SJSA1 (cell line): ENCODE data around the gene BAIAP2L1. TPM values are rescaled to one million over a fixed set of nuclear protein-coding genes. Genes with fewer than 3 reads are reported as not detected.
"Not testable (repeated sequence)": the region's sequence is repeated elsewhere in the genome, so short reads cannot be mapped to it uniquely, and the experiment has no call there.

Experiments
- DNase-seq, 2 experiments: peaks; one replicate each; pipeline ENCODE4 v3.0.0-alpha.2; 2015 to 2020; ENCODE audit warnings: low spot score in 2 of 2, low read depth in 1 of 2
- H3K27ac ChIP-seq: fragments of 250-450 bp; sonication (Bioruptor Pico); 2 replicates; pipeline ENCODE4 v1.5.1; 2020; ENCODE audit warnings: mild to moderate bottlenecking, moderate library complexity
- H3K27me3 ChIP-seq: fragments of 250-450 bp; sonication (Bioruptor Pico); replicated peaks from 2 replicates; pipeline ENCODE4 v1.5.1; 2020; ENCODE audit warnings: mild to moderate bottlenecking, moderate library complexity
- H3K36me3 ChIP-seq: fragments of 250-450 bp; sonication (Bioruptor Pico); 2 replicates; pipeline ENCODE4 v1.5.1; 2020; ENCODE audit warnings: mild to moderate bottlenecking
- H3K4me1 ChIP-seq: fragments of 250-450 bp; sonication (Bioruptor Pico); replicated peaks from 2 replicates; pipeline ENCODE4 v1.6.1; 2021; ENCODE audit warnings: mild to moderate bottlenecking
- H3K4me3 ChIP-seq: fragments of 250-450 bp; sonication (Bioruptor Pico); 2 replicates; pipeline ENCODE4 v1.5.1; 2020; ENCODE audit warnings: mild to moderate bottlenecking
- H3K9me3 ChIP-seq: fragments of 250-450 bp; sonication (Bioruptor Pico); replicated peaks from 2 replicates; pipeline ENCODE4 v1.5.1; 2020; ENCODE audit warnings: mild to moderate bottlenecking
- total RNA-seq: library from RNA; depleted of rRNA; stranded (reverse); fragments of >200 nt; shearing (Covaris generic); gene quantifications from 2 replicates; pipeline ENCODE4 v1.2.3, GENCODE V29; 2014

BAIAP2L1 gene
- total RNA-seq, 1 experiment from 2014 or later: 15.9 TPM

GRCh38 chr7:98315994-98316527, 84.8 kb downstream of the BAIAP2L1 start:
- not testable (repeated sequence) for H3K27ac ChIP-seq, H3K9me3 ChIP-seq, DNase-seq, H3K4me3 ChIP-seq, H3K4me1 ChIP-seq, H3K27me3 ChIP-seq
- peaks cover 16% of the 10 kb centered on the region for H3K36me3 ChIP-seq

- no peak for DNase-seq
- Histone ChIP-seq H3K27me3 (no peaks in the 10 kb centered on the region), H3K4me3 (no peak overlapping the region), H3K27ac (no peak overlapping the region), H3K9me3 (no peaks in the 10 kb centered on the region), H3K36me3 (peaks cover 20% of the 10 kb centered on the region), H3K4me1 (no peaks in the 10 kb centered on the region)
These were observed 85.4 kb downstream of the BAIAP2L1 start for GRCh38 chr7:98315318-98315993.

DNA sequence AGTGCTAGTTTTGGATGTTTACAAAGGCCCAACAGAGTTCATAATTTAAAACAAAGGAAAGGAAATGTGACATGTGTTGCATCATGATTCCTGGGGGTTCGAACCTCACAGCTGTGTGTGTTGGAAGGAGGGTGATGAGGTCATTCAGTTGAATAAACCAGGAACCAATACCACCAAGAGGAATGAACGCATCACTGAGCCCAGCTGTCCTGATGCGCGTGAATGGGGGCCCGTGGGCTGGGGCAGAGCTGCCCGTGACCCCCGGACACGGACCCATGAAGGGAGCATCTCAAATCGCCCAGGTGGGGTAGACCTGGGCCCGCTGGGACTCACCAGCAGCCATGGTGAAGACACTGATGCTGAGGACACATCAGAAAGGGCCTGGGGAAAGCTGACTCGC, 86.4 kb downstream of the BAIAP2L1 start:
- H3K27ac ChIP-seq: no peak overlapping the region
- H3K4me1 ChIP-seq: no peaks in the 10 kb centered on the region
- H3K27me3 ChIP-seq: no peaks in the 10 kb centered on the region
- no peak for DNase-seq
- H3K4me3 ChIP-seq: no peak overlapping the region
- peaks cover 24% of the 10 kb centered on the region for H3K36me3 ChIP-seq
- no peaks in the 10 kb centered on the region for H3K9me3 ChIP-seq

GRCh38 chr7:98312201-98312600, 88.7 kb downstream of the BAIAP2L1 start:
- DNase-seq: no peak
- no peak overlapping the region for H3K4me3 ChIP-seq
- H3K4me1 ChIP-seq: no peaks in the 10 kb centered on the region
- no peaks in the 10 kb centered on the region for H3K27me3 ChIP-seq
- peaks cover 27% of the 10 kb centered on the region for H3K36me3 ChIP-seq
- H3K27ac ChIP-seq: no peak overlapping the region
- H3K9me3 ChIP-seq: no peaks in the 10 kb centered on the region

- no peak for DNase-seq
- Histone ChIP-seq H3K27ac (no peak overlapping the region), H3K27me3 (no peaks in the 10 kb centered on the region), H3K4me1 (no peaks in the 10 kb centered on the region), H3K4me3 (no peak overlapping the region), H3K36me3 (peaks cover 26% of the 10 kb centered on the region), H3K9me3 (no peaks in the 10 kb centered on the region)
These were observed 91.3 kb downstream of the BAIAP2L1 start for GRCh38 chr7:98309566-98309965.

DNA sequence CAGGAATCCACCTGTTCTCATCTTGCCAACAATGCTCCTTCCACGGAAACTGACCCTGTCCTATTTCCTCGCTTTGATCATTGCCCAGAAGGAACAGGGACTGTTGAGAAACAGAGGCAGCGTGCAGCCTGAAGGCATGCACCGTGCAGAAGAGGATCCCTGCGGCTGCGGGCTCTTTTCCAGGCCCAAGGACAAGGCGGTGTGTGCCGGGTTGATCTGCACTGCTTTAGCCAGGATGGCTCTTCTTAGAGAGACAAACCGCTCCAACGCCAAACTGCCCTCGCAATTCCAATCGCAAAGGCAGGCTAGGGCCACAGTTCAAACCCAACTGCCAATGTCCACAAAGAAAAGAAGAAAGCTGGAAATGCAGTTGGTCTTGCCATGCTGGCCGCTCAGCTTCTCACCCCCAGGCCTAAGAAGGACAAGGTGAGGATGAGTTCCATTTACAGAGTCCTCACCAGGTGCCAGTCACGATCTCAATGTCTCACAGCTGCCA, 92.9 kb downstream of the BAIAP2L1 start:
- no peaks in the 10 kb centered on the region for H3K27me3 ChIP-seq
- H3K27ac ChIP-seq: no peak overlapping the region
- H3K9me3 ChIP-seq: no peaks in the 10 kb centered on the region
- peaks cover 32% of the 10 kb centered on the region for H3K36me3 ChIP-seq
- no peaks in the 10 kb centered on the region for H3K4me1 ChIP-seq
- no peak for DNase-seq
- no peak overlapping the region for H3K4me3 ChIP-seq

- Histone ChIP-seq H3K27ac (no peak overlapping the region), H3K4me3 (no peak overlapping the region), H3K9me3 (no peaks in the 10 kb centered on the region), H3K36me3 (peaks cover 36% of the 10 kb centered on the region), H3K4me1 (no peaks in the 10 kb centered on the region), H3K27me3 (no peaks in the 10 kb centered on the region)
- DNase-seq: no peak
These were observed 94.8 kb downstream of the BAIAP2L1 start for GRCh38 chr7:98305951-98306535.

- no peaks in the 10 kb centered on the region for H3K9me3 ChIP-seq
- DNase-seq: no peak
- H3K36me3 ChIP-seq: peaks cover 26% of the 10 kb centered on the region
- no peaks in the 10 kb centered on the region for H3K27me3 ChIP-seq
- no peak overlapping the region for H3K27ac ChIP-seq
- no peaks in the 10 kb centered on the region for H3K4me1 ChIP-seq
- no peak overlapping the region for H3K4me3 ChIP-seq
These were observed 97.0 kb downstream of the BAIAP2L1 start for GRCh38 chr7:98303906-98304305.

DNA sequence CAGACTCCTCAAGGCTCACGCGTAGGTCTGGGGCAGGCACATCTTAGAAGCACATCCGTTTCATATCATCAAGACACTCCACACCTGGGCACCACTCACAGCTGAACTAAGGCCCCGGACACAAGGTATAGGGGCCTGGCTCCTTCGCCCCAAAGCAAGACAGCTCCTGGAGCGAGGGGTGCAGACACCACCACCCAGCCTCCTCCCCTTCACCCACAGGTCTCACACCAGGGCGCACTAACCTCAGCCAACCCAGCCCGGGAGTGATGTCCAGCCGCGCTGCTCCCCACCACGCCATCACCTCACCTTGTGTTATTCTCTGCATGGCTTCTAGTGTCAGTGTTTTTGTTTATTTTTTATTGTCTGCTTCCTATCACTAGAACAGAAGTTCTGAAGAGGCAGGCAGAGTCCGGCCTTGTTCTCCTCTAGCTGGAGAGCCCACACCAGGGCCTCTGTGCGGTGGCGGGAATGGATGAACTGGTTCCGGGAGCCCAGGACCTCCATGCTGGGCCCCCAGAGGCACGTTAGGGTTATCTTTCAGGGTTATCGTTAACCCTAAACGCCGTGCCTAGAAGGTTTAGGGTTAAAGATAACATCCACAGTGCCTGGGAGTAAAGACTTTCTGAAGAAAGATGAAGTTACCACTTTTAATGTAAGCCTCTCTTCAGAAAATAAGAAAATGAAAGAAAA, 97.6 kb downstream of the BAIAP2L1 start:
- DNase-seq: no peak
- no peaks in the 10 kb centered on the region for H3K9me3 ChIP-seq
- H3K4me3 ChIP-seq: no peak overlapping the region
- peaks cover 26% of the 10 kb centered on the region for H3K36me3 ChIP-seq
- no peak overlapping the region for H3K27ac ChIP-seq
- H3K27me3 ChIP-seq: no peaks in the 10 kb centered on the region
- no peaks in the 10 kb centered on the region for H3K4me1 ChIP-seq

- no peaks in the 10 kb centered on the region for H3K27me3 ChIP-seq
- H3K36me3 ChIP-seq: peaks cover 26% of the 10 kb centered on the region
- H3K4me1 ChIP-seq: no peaks in the 10 kb centered on the region
- H3K27ac ChIP-seq: no peak overlapping the region
- H3K4me3 ChIP-seq: no peak overlapping the region
- no peak for DNase-seq
- no peaks in the 10 kb centered on the region for H3K9me3 ChIP-seq
These were observed 99.0 kb downstream of the BAIAP2L1 start for GRCh38 chr7:98301693-98302470.

GRCh38 chr7:98300595-98301372, 100.1 kb downstream of the BAIAP2L1 start:
- Histone ChIP-seq H3K4me3 (no peak overlapping the region), H3K36me3 (peaks cover 19% of the 10 kb centered on the region), H3K4me1 (no peaks in the 10 kb centered on the region), H3K27me3 (no peaks in the 10 kb centered on the region), H3K27ac (no peak overlapping the region), H3K9me3 (no peaks in the 10 kb centered on the region)
- DNase-seq: no peak

- no peak overlapping the region for H3K4me3 ChIP-seq
- peaks cover 37% of the 10 kb centered on the region for H3K36me3 ChIP-seq
- H3K9me3 ChIP-seq: no peaks in the 10 kb centered on the region
- H3K27ac ChIP-seq: no peak overlapping the region
- no peaks in the 10 kb centered on the region for H3K4me1 ChIP-seq
- DNase-seq: no peak
- no peaks in the 10 kb centered on the region for H3K27me3 ChIP-seq
These were observed 103.1 kb downstream of the BAIAP2L1 start for GRCh38 chr7:98297626-98298286.
